A673 (cell line): ENCODE data around the gene PTH1R. TPM values are rescaled to one million over a fixed set of nuclear protein-coding genes. Genes with fewer than 3 reads are reported as not detected.

Experiments used
- Bru-seq: library from RNA; stranded (reverse); fragments of 400-500 nt; gene quantifications from one replicate; lab custom pipeline; 2021; lab: Mats Ljungman, UMichigan
- BruChase-seq, 2 experiments: library from RNA; stranded (reverse); fragments of 400-500 nt; gene quantifications; one replicate each; lab custom pipeline; 2021; lab: Mats Ljungman, UMichigan
- BruUV-seq: library from RNA; stranded (reverse); fragments of 400-500 nt; replicated peaks from 2 replicates; lab custom pipeline; 2021; lab: Mats Ljungman, UMichigan
- CTCF ChIA-PET: fragments of 300-600 bp; sonication (Branson Sonifier 250); formaldehyde crosslinking; loops from one replicate; lab custom pipeline; 2022; ENCODE audit warnings: antibody characterized with exemption; lab: Charles Lee
- POLR2A ChIA-PET: fragments of 300-600 bp; sonication (Branson Sonifier 250); formaldehyde crosslinking; loops from one replicate; lab custom pipeline; 2022; ENCODE audit warnings: antibody characterized with exemption; ENCODE audit not compliant: low non-redundant PET; lab: Charles Lee
- DNase-seq: peaks from one replicate; pipeline ENCODE4 v3.0.0-alpha.2; 2015; ENCODE audit warnings: low spot score
- H3K27ac ChIP-seq: fragments of 200-600 bp; sonication (generic); 2 replicates; pipeline ENCODE4 v1.5.1; 2016; ENCODE audit warnings: mixed run types, low read depth, mild to moderate bottlenecking, mixed read lengths, antibody characterized with exemption, low read length; ENCODE audit not compliant: poor library complexity, severe bottlenecking
- H3K27me3 ChIP-seq: fragments of 200-600 bp; sonication (generic); replicated peaks from 2 replicates; pipeline ENCODE4 v1.6.1; 2017; ENCODE audit warnings: mixed run types, low read depth, mild to moderate bottlenecking, mixed read lengths, antibody characterized with exemption, low read length; ENCODE audit not compliant: insufficient read depth, poor library complexity
- H3K36me3 ChIP-seq: fragments of 200-600 bp; sonication (generic); 2 replicates; pipeline ENCODE4 v1.6.1; 2016; ENCODE audit warnings: mixed run types, mild to moderate bottlenecking, mixed read lengths, antibody characterized with exemption, low read length; ENCODE audit not compliant: insufficient read depth, poor library complexity, severe bottlenecking
- H3K4me1 ChIP-seq: fragments of 200-600 bp; sonication (generic); 2 replicates; pipeline ENCODE4 v1.6.1; 2017; ENCODE audit warnings: mixed run types, mild to moderate bottlenecking, mixed read lengths, antibody characterized with exemption, low read length; ENCODE audit not compliant: insufficient read depth, poor library complexity, severe bottlenecking
- H3K4me3 ChIP-seq: fragments of 200-600 bp; sonication (generic); 2 replicates; pipeline ENCODE4 v1.5.1; 2016; ENCODE audit warnings: low read depth, mixed run types, mild to moderate bottlenecking, mixed read lengths, low read length; ENCODE audit not compliant: poor library complexity, severe bottlenecking
- H3K9me3 ChIP-seq: fragments of 200-600 bp; sonication (generic); 2 replicates; pipeline ENCODE4 v1.6.1; 2016; ENCODE audit warnings: mixed run types, low read depth, mild to moderate bottlenecking, mixed read lengths, antibody characterized with exemption, low read length; ENCODE audit not compliant: poor library complexity, severe bottlenecking
- CTCF ChIP-seq: fragments of 300-800, 200-600 bp; sonication (generic); conservative IDR thresholded peaks from 2 replicates; pipeline ENCODE4 v1.5.1; 2017; ENCODE audit warnings: low read depth, mild to moderate bottlenecking, antibody characterized with exemption, low read length, moderate library complexity, mixed read lengths
- EZH2 ChIP-seq: fragments of 200-600 bp; sonication (generic); IDR thresholded peaks from 2 replicates; pipeline ENCODE4 v1.6.1; 2017; ENCODE audit warnings: borderline replicate concordance, low read depth, mild to moderate bottlenecking, mixed read lengths, antibody characterized with exemption, low read length; ENCODE audit not compliant: poor library complexity, severe bottlenecking
- intact Hi-C: fragments of 100-400 bp; cut with micrococcal nuclease; formaldehyde crosslinking; loops from one replicate; pipeline ENCODE4 v1.10.0; 2022; ENCODE audit not compliant: unreplicated experiment
- long read RNA-seq: library from polyadenylated mRNA; stranded (forward); transcript quantifications from one replicate; pipeline ENCODE4 v2.0.0, GENCODE V29; 2022
- total RNA-seq: library from RNA; stranded (reverse); gene quantifications from 2 replicates; pipeline ENCODE4 v1.2.3, GENCODE V29; 2021

Gene PTH1R
- total RNA-seq (1.2 and 1.7 TPM in 2 replicates), Bru-seq, nascent RNA (percentile 17 among the genes with signal in this experiment), BruChase-seq, experiment 1, labeled RNA remaining after a 2-hour chase (percentile 26 among the genes with signal in this experiment), BruChase-seq, experiment 2, labeled RNA remaining after a 6-hour chase (percentile 21 among the genes with signal in this experiment)
- long read RNA-seq, partial matches to known transcripts, result 0 of 2 reads
- long read RNA-seq, other reads (novel, unspliced or antisense), result 1 of 2 reads

- Histone ChIP-seq H3K36me3 (no peaks in the 10 kb centered on the region), H3K27me3 (no peaks in the 10 kb centered on the region), H3K27ac (no peak within 1 kb of the TSS), H3K4me3 (no peak within 1 kb of the TSS), H3K4me1 (no peaks in the 10 kb centered on the region), H3K9me3 (no peaks in the 10 kb centered on the region)
- BruUV-seq, result no TSS peak
- no peak for DNase-seq
- intact Hi-C loops, result no loop called here
- CTCF ChIA-PET, result no interaction called here
- no peak for TF ChIP-seq EZH2
- TF ChIP-seq CTCF, result no peak
- POLR2A ChIA-PET, result no interaction called here
Observed at GRCh38 chr3:46877406-46878125, at the start of gene PTH1R. Gene PTH1R, plus strand, starts transcription at chr3:46877721. Its CDS starts 5,839 bp downstream, at chr3:46883560.

- no peaks in the 10 kb centered on the region for H3K9me3 ChIP-seq
- H3K36me3 ChIP-seq, result no peaks in the 10 kb centered on the region
- no peaks in the 10 kb centered on the region for H3K27me3 ChIP-seq
- no peak overlapping the region for H3K27ac ChIP-seq
- DNase-seq, result no peak
- TF ChIP-seq EZH2 (no peak), CTCF (no peak)
- H3K4me3 ChIP-seq, result no peak overlapping the region
- POLR2A ChIA-PET, result no interaction called here
- BruUV-seq, result no TSS peak
- intact Hi-C loops, result no loop called here
- H3K4me1 ChIP-seq, result peaks cover 7% of the 10 kb centered on the region
- CTCF ChIA-PET, result no interaction called here
Observed at GRCh38 chr3:46829699-46830208, 47.8 kb upstream of the PTH1R start.

GRCh38 chr3:46830801-46831200, 46.7 kb upstream of the PTH1R start:
- Histone ChIP-seq H3K36me3 (no peaks in the 10 kb centered on the region), H3K27ac (no peak overlapping the region), H3K4me1 (no peaks in the 10 kb centered on the region), H3K4me3 (no peak overlapping the region), H3K27me3 (no peaks in the 10 kb centered on the region), H3K9me3 (no peaks in the 10 kb centered on the region)
- TF ChIP-seq CTCF (no peak), EZH2 (no peak)
- no peak for DNase-seq
- ChIA-PET CTCF (no interaction called here), POLR2A (no interaction called here)
- intact Hi-C loops, result no loop called here
- BruUV-seq, result no TSS peak
